Neural cell (in vitro differentiated cells): ENCODE results near the gene EGFL8. TPM values are rescaled to one million over a fixed set of nuclear protein-coding genes. Genes with fewer than 3 reads are reported as not detected.

Source experiments
- H2AFZ ChIP-seq: fragments of 200-600, 300-800 bp; sonication (generic), shearing (Covaris generic); 2 replicates; pipeline ENCODE4 v1.6.0; 2014; ENCODE audit warnings: low read depth, mild to moderate bottlenecking, antibody characterized with exemption, low read length, moderate library complexity
- H3F3A ChIP-seq: fragments of 200-600 bp; shearing (Covaris generic); 2 replicates; pipeline ENCODE4 v1.6.1; 2016; ENCODE audit warnings: mild to moderate bottlenecking, moderate library complexity, mixed read lengths, antibody characterized with exemption, low read length; ENCODE audit not compliant: insufficient read depth, poor library complexity, severe bottlenecking
- H3K27ac ChIP-seq: fragments of 200-600, 300-800 bp; sonication (generic), shearing (Covaris generic); 2 replicates; pipeline ENCODE4 v1.5.1; 2014; ENCODE audit warnings: mild to moderate bottlenecking, low read length, moderate library complexity
- H3K27me3 ChIP-seq: fragments of 300-800, 200-600 bp; sonication (generic), shearing (Covaris generic); 2 replicates; pipeline ENCODE4 v1.6.0; 2014; ENCODE audit warnings: mild to moderate bottlenecking, low read depth, low read length, moderate library complexity; ENCODE audit not compliant: insufficient read depth
- H3K36me3 ChIP-seq: fragments of 300-800, 200-600 bp; sonication (generic), shearing (Covaris generic); 2 replicates; pipeline ENCODE4 v1.5.1; 2014; ENCODE audit warnings: mild to moderate bottlenecking, antibody characterized with exemption, low read length, moderate library complexity; ENCODE audit not compliant: insufficient read depth
- H3K4me2 ChIP-seq: fragments of 300-800, 200-600 bp; sonication (generic), shearing (Covaris generic); 2 replicates; pipeline ENCODE4 v1.6.0; 2014; ENCODE audit warnings: mild to moderate bottlenecking, low read length
- H3K4me3 ChIP-seq: fragments of 300-800, 200-600 bp; sonication (generic), shearing (Covaris generic); 2 replicates; pipeline ENCODE4 v1.5.1; 2014; ENCODE audit warnings: mild to moderate bottlenecking, low read length, moderate library complexity
- H3K79me2 ChIP-seq: fragments of 200-600 bp; shearing (Covaris generic); replicated peaks from 2 replicates; pipeline ENCODE4 v1.6.0; 2014; ENCODE audit warnings: mild to moderate bottlenecking, low read length, moderate library complexity; ENCODE audit not compliant: insufficient read depth
- H3K9ac ChIP-seq: fragments of 300-800, 200-600 bp; sonication (generic), shearing (Covaris generic); 2 replicates; pipeline ENCODE4 v1.6.1; 2016; ENCODE audit warnings: mild to moderate bottlenecking, low read length, mixed read lengths
- H3K9me2 ChIP-seq: fragments of 200-600 bp; shearing (Covaris generic); 2 replicates; pipeline ENCODE4 v1.6.1; 2016; ENCODE audit warnings: mild to moderate bottlenecking, low read length, mixed read lengths; ENCODE audit not compliant: insufficient read depth
- H3K9me3 ChIP-seq: fragments of 200-600, 300-800 bp; sonication (generic), shearing (Covaris generic); 2 replicates; pipeline ENCODE4 v1.6.1; 2016; ENCODE audit warnings: mild to moderate bottlenecking, mixed run types, low read length, moderate library complexity, mixed read lengths
- H4K20me1 ChIP-seq: fragments of 200-600 bp; shearing (Covaris generic); 2 replicates; pipeline ENCODE4 v1.6.1; 2016; ENCODE audit warnings: mild to moderate bottlenecking, mixed run types; ENCODE audit not compliant: insufficient read depth
- CTCF ChIP-seq: fragments of 450-650 bp; IDR thresholded peaks from 2 replicates; pipeline ENCODE4 v1.5.1; 2014; ENCODE audit warnings: antibody characterized with exemption, mild to moderate bottlenecking, moderate library complexity; ENCODE audit not compliant: poor library complexity, severe bottlenecking
- EP300 ChIP-seq: fragments of 450-650 bp; conservative IDR thresholded peaks from 2 replicates; pipeline ENCODE4 v1.6.1; 2014; ENCODE audit warnings: antibody characterized with exemption, mild to moderate bottlenecking, moderate library complexity; ENCODE audit not compliant: poor library complexity, severe bottlenecking
- EZH2 ChIP-seq: fragments of 200-600, 300-800 bp; shearing (Covaris generic), sonication (generic); IDR thresholded peaks from 2 replicates; pipeline ENCODE4 v1.6.1; 2014; ENCODE audit warnings: antibody characterized with exemption, low read length, borderline replicate concordance, mild to moderate bottlenecking; ENCODE audit not compliant: insufficient read depth, poor library complexity, severe bottlenecking
- MXI1 ChIP-seq: fragments of 450-650 bp; conservative IDR thresholded peaks from 2 replicates; pipeline ENCODE4 v1.6.1; 2014; ENCODE audit warnings: antibody characterized with exemption, mild to moderate bottlenecking; ENCODE audit not compliant: poor library complexity, severe bottlenecking
- POLR2AphosphoS5 ChIP-seq: IDR thresholded peaks from 2 replicates; pipeline ENCODE4 v1.6.1; 2012
- RAD21 ChIP-seq: fragments of 450-650 bp; conservative IDR thresholded peaks from 2 replicates; pipeline ENCODE4 v1.6.1; 2014; ENCODE audit warnings: antibody characterized with exemption, mild to moderate bottlenecking, moderate library complexity
- REST ChIP-seq: IDR thresholded peaks from 2 replicates; pipeline ENCODE4 v1.6.1; 2012; ENCODE audit warnings: borderline replicate concordance
- SMC3 ChIP-seq: fragments of 450-650 bp; conservative IDR thresholded peaks from 2 replicates; pipeline ENCODE4 v1.6.1; 2014; ENCODE audit warnings: antibody characterized with exemption, mild to moderate bottlenecking, moderate library complexity; ENCODE audit not compliant: poor library complexity
- TAF1 ChIP-seq: IDR thresholded peaks from 2 replicates; pipeline ENCODE4 v1.6.1; 2012; ENCODE audit warnings: low read depth
- polyA plus RNA-seq: library from polyadenylated mRNA; depleted of rRNA; stranded (reverse); fragments of >200 nt; gene quantifications from 2 replicates; pipeline ENCODE4 v1.2.3, GENCODE V29; 2014

Gene EGFL8
- polyA plus RNA-seq, 1 donor from 2014 or later, result 22.4 TPM

- TF ChIP-seq REST (no peak), EP300 (no peak), TAF1 (no peak), POLR2AphosphoS5 (no peak), RAD21 (no peak), EZH2 (no peak), MXI1 (no peak), CTCF (no peak), SMC3 (no peak)
- no peaks in the 10 kb centered on the region for H3F3A ChIP-seq
- H3K79me2 ChIP-seq, result no peaks in the 10 kb centered on the region
- H2AFZ ChIP-seq, result no peak overlapping the region
- no peaks in the 10 kb centered on the region for H3K9me3 ChIP-seq
- no peaks in the 10 kb centered on the region for H3K36me3 ChIP-seq
- no peak overlapping the region for H3K4me2 ChIP-seq
- H3K9ac ChIP-seq, result no peak overlapping the region
- no peak overlapping the region for H3K4me3 ChIP-seq
- no peaks in the 10 kb centered on the region for H3K9me2 ChIP-seq
- H3K27me3 ChIP-seq, result no peaks in the 10 kb centered on the region
- H4K20me1 ChIP-seq, result no peaks in the 10 kb centered on the region
- no peak overlapping the region for H3K27ac ChIP-seq
These were observed 46.9 kb upstream of the EGFL8 start for GRCh38 chr6:32117461-32117860.

GRCh38 chr6:32118782-32119628 lies 45.4 kb upstream of the EGFL8 start:
- no peaks in the 10 kb centered on the region for H3K27me3 ChIP-seq
- no peak overlapping the region for H3K4me2 ChIP-seq
- H3K9ac ChIP-seq, result no peak overlapping the region
- H3K9me3 ChIP-seq, result no peaks in the 10 kb centered on the region
- no peak overlapping the region for H2AFZ ChIP-seq
- H3K9me2 ChIP-seq, result no peaks in the 10 kb centered on the region
- no peaks in the 10 kb centered on the region for H3K79me2 ChIP-seq
- no peak for TF ChIP-seq TAF1
- no peak for TF ChIP-seq MXI1
- TF ChIP-seq CTCF, result peak; percentile 91
- TF ChIP-seq POLR2AphosphoS5, result no peak
- TF ChIP-seq SMC3, result peak; percentile 90
- TF ChIP-seq RAD21, result peak; percentile 90
- no peak for TF ChIP-seq EZH2
- no peak for TF ChIP-seq REST
- TF ChIP-seq EP300, result no peak
- no peak overlapping the region for H3K4me3 ChIP-seq
- H4K20me1 ChIP-seq, result no peaks in the 10 kb centered on the region
- no peaks in the 10 kb centered on the region for H3F3A ChIP-seq
- no peak overlapping the region for H3K27ac ChIP-seq
- no peaks in the 10 kb centered on the region for H3K36me3 ChIP-seq
